ENCODE data around the gene SDE2.

DNA sequence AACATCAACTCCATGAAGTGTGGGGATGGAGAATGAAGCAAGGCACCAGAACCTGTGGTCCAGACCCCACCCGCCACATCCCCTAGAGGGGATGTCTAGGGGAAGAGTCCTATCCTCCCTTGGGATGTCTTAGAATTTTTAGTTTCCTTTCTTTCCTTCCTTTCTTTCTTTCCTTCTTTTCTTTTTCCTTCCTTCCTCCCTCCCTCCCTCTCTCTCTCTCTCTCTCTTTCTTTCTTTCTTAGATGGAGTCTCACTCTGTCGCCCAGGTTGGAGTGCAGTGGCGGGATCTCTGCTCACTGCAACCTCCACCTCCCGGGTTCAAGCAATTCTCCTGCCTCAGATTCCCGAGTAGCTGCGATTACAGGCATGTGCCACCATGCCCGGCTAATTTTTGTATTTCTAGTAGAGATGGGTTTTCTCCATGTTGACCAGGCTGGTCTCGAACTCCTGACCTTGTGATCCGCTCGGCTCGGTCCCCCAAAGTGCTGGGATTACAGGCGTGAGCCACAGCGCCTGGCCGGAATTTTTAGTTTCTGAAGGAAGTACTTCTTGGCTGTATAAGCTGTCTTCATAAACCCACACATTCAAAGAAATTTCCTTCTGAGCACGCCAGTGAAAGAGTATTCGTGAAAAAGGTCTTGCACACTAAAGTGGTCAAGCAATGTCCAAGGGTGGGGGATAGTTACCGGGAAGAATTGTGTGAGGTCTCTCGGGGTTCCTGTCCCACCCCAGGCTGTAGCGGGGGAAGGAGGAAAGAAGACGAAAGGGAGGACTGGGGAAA lies 37.3 kb downstream of the SDE2 start:
- TF ChIP-seq GATA2 (IDR thresholded peaks at IDR 0.05; ENCODE audit: low read depth, low read length) (no peak), GATA3 (IDR thresholded peaks at IDR 0.05; ENCODE audit: low read depth, low read length) (no peak)

All from SH-SY5Y (cell line).